Suprapubic skin (tissue), 4 donors: Measurements from ENCODE around the gene SWAP70. TPM values are rescaled to one million over a fixed set of nuclear protein-coding genes. Genes with fewer than 3 reads are reported as not detected.

Experiments
- DNase-seq, 2 donors: peaks; one replicate each; pipeline ENCODE4 v3.0.0-alpha.2; 2019; ENCODE audit warnings: low spot score in 2 of 2
- H3K27ac ChIP-seq: fragments of 200-600 bp; sonication (generic); one replicate; pipeline ENCODE4 v1.5.1; 2019
- H3K27me3 ChIP-seq: fragments of 200-600 bp; sonication (generic); one replicate; pipeline ENCODE4 v1.5.1; 2019
- H3K36me3 ChIP-seq: fragments of 200-600 bp; sonication (generic); one replicate; pipeline ENCODE4 v1.5.1; 2019
- H3K4me1 ChIP-seq: fragments of 200-600 bp; sonication (generic); one replicate; pipeline ENCODE4 v1.5.1; 2019
- H3K4me3 ChIP-seq: fragments of 200-600 bp; sonication (generic); one replicate; pipeline ENCODE4 v1.5.1; 2019; ENCODE audit warnings: mild to moderate bottlenecking
- H3K9me3 ChIP-seq: fragments of 200-600 bp; sonication (generic); one replicate; pipeline ENCODE4 v1.5.1; 2019
- EP300 ChIP-seq: sonication (generic); formaldehyde crosslinking; IDR thresholded peaks from one replicate; pipeline ENCODE4 v1.6.1; 2017; ENCODE audit warnings: antibody characterized with exemption
- POLR2A ChIP-seq, 2 donors: fragments of 450-650 bp; IDR thresholded peaks; one replicate each; pipeline ENCODE4 v1.6.1; 2017; ENCODE audit warnings: antibody characterized with exemption in 2 of 2, mild to moderate bottlenecking in 2 of 2, moderate library complexity in 2 of 2
- POLR2AphosphoS5 ChIP-seq, 3 donors: sonication (generic); formaldehyde crosslinking; IDR thresholded peaks; one replicate each; pipeline ENCODE4 v1.6.1; 2017; ENCODE audit warnings: antibody characterized with exemption in 3 of 3
- WGBS: methylation state at CpG from one replicate; pipeline ENCODE4 v1.1.5; 2018; 5-methylcytosine and 5-hydroxymethylcytosine counted together
- total RNA-seq, 4 donors: library from RNA; depleted of rRNA; stranded (reverse); fragments of >200 nt; gene quantifications; one replicate each; pipeline ENCODE4 v1.1.0, GENCODE V29; 2016
- TF ChIP-seq, protein P1 (sequence below), 2 donors: fragments of 200-600 bp in 1 of 2; fragments of 450-650 bp in 1 of 2; sonication (generic) in 1 of 2; IDR thresholded peaks; one replicate each; pipeline ENCODE4 v1.5.1; 2016 to 2019; ENCODE audit warnings: antibody characterized with exemption in 2 of 2, mild to moderate bottlenecking in 1 of 2, moderate library complexity in 1 of 2

Gene SWAP70
- total RNA-seq, 4 donors from 2014 or later: 27.6 to 64.9 (median 35.8) TPM

DNA sequence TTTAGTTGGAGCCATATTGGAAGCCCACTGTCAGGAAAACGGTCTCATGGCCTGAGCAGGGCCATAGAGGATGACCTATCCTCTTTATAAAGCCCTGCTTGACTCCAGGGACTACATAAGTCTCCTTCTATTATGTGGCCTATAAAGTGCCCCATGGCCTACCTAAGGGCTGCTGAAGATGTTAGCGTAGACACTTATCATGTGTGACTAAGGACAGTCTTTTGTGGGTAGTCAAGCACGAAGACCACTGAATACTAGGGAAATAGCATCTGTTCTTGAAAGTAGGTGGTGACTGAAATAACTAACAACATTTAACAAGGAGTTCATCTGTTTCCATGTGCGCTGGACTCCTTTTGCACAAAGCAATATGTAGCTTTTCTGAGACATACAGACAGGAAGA is 117.1 kb downstream of the SWAP70 start:
- Histone ChIP-seq H3K36me3 (peaks cover 65% of the 10 kb centered on the region), H3K27ac (no peak overlapping the region), H3K4me3 (no peak overlapping the region), H3K27me3 (no peaks in the 10 kb centered on the region), H3K9me3 (no peaks in the 10 kb centered on the region), H3K4me1 (no peaks in the 10 kb centered on the region)
- 91% methylated on average over 4 of the region's 4 CpGs for WGBS
- DNase-seq: no peak
- no peak for TF ChIP-seq POLR2AphosphoS5 (IDR thresholded peaks at IDR 0.05)
- TF ChIP-seq EP300: no peak
- no peak for TF ChIP-seq POLR2A (IDR thresholded peaks at IDR 0.05)
- TF ChIP-seq, protein P1, sequence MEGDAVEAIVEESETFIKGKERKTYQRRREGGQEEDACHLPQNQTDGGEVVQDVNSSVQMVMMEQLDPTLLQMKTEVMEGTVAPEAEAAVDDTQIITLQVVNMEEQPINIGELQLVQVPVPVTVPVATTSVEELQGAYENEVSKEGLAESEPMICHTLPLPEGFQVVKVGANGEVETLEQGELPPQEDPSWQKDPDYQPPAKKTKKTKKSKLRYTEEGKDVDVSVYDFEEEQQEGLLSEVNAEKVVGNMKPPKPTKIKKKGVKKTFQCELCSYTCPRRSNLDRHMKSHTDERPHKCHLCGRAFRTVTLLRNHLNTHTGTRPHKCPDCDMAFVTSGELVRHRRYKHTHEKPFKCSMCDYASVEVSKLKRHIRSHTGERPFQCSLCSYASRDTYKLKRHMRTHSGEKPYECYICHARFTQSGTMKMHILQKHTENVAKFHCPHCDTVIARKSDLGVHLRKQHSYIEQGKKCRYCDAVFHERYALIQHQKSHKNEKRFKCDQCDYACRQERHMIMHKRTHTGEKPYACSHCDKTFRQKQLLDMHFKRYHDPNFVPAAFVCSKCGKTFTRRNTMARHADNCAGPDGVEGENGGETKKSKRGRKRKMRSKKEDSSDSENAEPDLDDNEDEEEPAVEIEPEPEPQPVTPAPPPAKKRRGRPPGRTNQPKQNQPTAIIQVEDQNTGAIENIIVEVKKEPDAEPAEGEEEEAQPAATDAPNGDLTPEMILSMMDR (IDR thresholded peaks at IDR 0.05): no peak

DNA sequence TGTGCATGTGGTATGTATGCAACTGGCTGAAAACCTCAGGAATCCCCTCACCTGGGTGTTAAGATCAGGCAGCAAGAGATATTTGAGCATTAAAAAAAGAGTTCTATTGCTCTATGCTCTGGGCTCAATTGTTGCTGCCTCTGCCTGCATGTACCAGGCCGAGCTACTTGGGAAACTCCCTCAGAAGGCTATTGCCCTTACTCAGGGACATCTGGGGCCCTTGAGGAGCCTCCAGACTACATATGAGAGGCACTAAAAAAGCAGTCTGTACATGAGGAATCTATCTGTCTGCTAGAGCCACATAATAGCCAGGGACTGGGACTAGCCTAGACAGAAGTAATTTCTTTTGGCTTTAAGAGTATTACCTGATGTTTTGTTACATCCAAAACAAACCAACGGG is 120.1 kb downstream of the SWAP70 start:
- no peaks in the 10 kb centered on the region for H3K27me3 ChIP-seq
- no peak overlapping the region for H3K4me3 ChIP-seq
- H3K4me1 ChIP-seq: no peaks in the 10 kb centered on the region
- 64% methylated on average over 2 of the region's 2 CpGs for WGBS
- H3K9me3 ChIP-seq: no peaks in the 10 kb centered on the region
- H3K27ac ChIP-seq: no peak overlapping the region
- H3K36me3 ChIP-seq: peaks cover 78% of the 10 kb centered on the region
- TF ChIP-seq, protein P1 (IDR thresholded peaks at IDR 0.05): no peak
- TF ChIP-seq EP300 (no peak), POLR2AphosphoS5 (IDR thresholded peaks at IDR 0.05) (no peak)
- DNase-seq: no peak

DNA sequence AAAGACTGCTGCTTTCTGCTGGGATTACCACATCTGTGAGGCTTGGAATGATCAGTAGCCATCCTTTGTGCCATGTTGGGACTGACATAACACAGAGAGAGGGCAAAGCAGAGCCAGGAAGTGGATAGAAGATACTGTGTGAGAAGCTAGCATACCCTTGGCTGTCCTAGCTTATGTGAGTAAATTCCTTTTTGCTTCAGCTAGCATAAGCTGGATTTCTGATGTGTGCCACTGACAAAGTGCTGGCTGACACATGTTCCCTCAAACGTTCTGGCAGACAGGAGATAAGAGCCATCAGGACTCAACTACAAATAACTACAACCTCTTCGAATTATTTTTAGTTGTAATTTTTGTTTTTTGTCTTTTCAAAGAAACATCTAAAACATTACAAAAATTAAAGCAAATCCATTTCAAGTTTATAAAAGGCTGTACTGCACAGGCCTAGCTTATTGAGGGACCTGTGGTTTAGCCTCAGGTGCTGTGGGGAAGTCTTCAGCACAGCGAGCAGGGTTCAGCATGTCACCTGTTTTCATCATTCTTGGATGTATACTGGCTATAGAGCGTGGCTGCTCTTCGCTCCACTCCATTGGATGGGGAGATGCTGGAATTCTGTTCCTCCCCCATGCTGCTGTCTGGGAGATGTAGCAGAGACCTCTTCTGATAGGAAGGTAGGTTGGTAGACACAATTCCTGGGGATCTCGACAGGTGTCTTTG is 120.9 kb downstream of the SWAP70 start:
- WGBS: 69% methylated on average over 6 of the region's 6 CpGs
- H3K9me3 ChIP-seq: no peaks in the 10 kb centered on the region
- TF ChIP-seq, protein P1 (IDR thresholded peaks at IDR 0.05): no peak
- no peak for TF ChIP-seq POLR2AphosphoS5 (IDR thresholded peaks at IDR 0.05)
- no peak for TF ChIP-seq POLR2A (IDR thresholded peaks at IDR 0.05)
- no peak for TF ChIP-seq EP300
- no peaks in the 10 kb centered on the region for H3K27me3 ChIP-seq
- H3K27ac ChIP-seq: no peak overlapping the region
- no peaks in the 10 kb centered on the region for H3K4me1 ChIP-seq
- peaks cover 76% of the 10 kb centered on the region for H3K36me3 ChIP-seq
- H3K4me3 ChIP-seq: no peak overlapping the region
- DNase-seq: no peak

DNA sequence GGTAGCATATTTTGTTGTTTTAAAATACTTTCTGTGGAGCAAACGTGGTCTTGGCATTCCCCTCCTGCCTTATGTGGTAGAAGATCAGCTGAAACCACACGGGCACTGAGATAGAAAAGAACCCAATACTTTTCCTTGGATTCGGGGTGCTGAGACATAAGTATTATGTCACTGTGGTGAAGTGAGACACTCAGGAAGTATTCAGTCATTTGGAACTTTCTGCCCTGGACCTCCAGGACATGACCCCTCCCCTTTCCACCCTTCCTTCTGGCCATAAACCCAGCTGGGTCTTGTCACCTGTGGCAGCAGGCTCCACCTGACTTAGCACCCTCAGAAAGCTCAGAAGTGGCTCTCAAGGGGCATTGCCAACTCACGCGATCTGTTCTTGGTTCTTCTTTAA is 123.4 kb downstream of the SWAP70 start:
- Histone ChIP-seq H3K36me3 (peaks cover 54% of the 10 kb centered on the region), H3K4me3 (no peak overlapping the region), H3K4me1 (no peaks in the 10 kb centered on the region), H3K27me3 (no peaks in the 10 kb centered on the region), H3K27ac (no peak overlapping the region), H3K9me3 (no peaks in the 10 kb centered on the region)
- TF ChIP-seq, protein P1 (IDR thresholded peaks at IDR 0.05): no peak
- TF ChIP-seq EP300 (no peak), POLR2A (IDR thresholded peaks at IDR 0.05) (no peak), POLR2AphosphoS5 (IDR thresholded peaks at IDR 0.05) (no peak)
- no peak for DNase-seq
- 91% methylated on average over 5 of the region's 5 CpGs for WGBS

DNA sequence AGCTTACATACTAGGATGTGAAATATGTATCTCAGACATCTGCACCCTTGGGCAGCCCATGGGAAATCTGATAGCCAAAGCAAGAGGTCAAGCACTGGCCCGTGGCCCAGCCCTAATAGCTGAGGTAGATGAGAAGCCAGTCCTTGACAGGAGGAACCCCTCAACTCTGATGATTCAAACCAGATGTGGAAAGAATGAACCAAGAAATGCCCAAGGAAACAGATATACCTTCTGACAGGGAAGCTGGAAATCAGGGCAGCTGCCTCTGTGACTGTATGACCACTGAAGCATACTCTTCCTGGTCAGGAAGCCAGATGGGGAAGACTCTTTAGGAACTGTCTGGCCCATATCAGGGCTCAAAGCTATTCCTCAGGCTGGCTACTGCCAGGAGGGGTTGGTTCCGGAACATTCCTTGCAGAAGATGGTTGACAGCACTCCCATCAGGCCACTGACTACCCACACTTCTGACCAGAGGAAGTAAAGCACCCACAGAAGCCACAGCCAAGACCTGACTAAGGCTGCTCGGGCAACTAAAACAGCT is 124.2 kb downstream of the SWAP70 start:
- no peaks in the 10 kb centered on the region for H3K27me3 ChIP-seq
- no peak for DNase-seq
- H3K27ac ChIP-seq: no peak overlapping the region
- no peak overlapping the region for H3K4me3 ChIP-seq
- no peaks in the 10 kb centered on the region for H3K9me3 ChIP-seq
- 75% methylated on average over 3 of the region's 3 CpGs for WGBS
- peaks cover 54% of the 10 kb centered on the region for H3K36me3 ChIP-seq
- H3K4me1 ChIP-seq: no peaks in the 10 kb centered on the region
- TF ChIP-seq, protein P1 (IDR thresholded peaks at IDR 0.05): no peak
- TF ChIP-seq POLR2A (IDR thresholded peaks at IDR 0.05) (no peak), POLR2AphosphoS5 (IDR thresholded peaks at IDR 0.05) (no peak), EP300 (no peak)
